HEK293 (cell line): ENCODE data around the gene ZNF688.
"Not testable (repeated sequence)": the region's sequence is repeated elsewhere in the genome, so short reads cannot be mapped to it uniquely, and the experiment has no call there.

ENCODE experiments used
- CTCF ChIA-PET: fragments of 350-600 bp; formaldehyde crosslinking; extraction: SDS; loops from one replicate; lab custom pipeline; 2021; ENCODE audit warnings: antibody characterized with exemption; lab: Yijun Ruan, JAX
- POLR2A ChIA-PET: fragments of 300-600 bp; formaldehyde crosslinking; extraction: SDS; loops from one replicate; lab custom pipeline; 2020; ENCODE audit warnings: antibody characterized with exemption, inconsistent platforms; lab: Yijun Ruan, JAX
- H3K27ac ChIP-seq: fragments of 200-500 bp; sonication (Bioruptor generic); 2 replicates; pipeline ENCODE4 v1.5.1; 2014; ENCODE audit warnings: low read depth, low read length, control low read depth, inconsistent platforms; ENCODE audit errors: extremely low read depth
- H3K36me3 ChIP-seq, 2 experiments: fragments of 200-500 bp in 1 of 2; sonication (Bioruptor generic) in 1 of 2; 1 replicate in 1 of 2; 2 replicates in 1 of 2; pipeline ENCODE4 v1.5.1; 2014 to 2017; ENCODE audit warnings: inconsistent platforms in 2 of 2, low read length in 2 of 2; ENCODE audit not compliant: control insufficient read depth in 2 of 2, insufficient read depth in 1 of 2
- H3K4me1 ChIP-seq: fragments of 200-500 bp; sonication (Bioruptor generic); 2 replicates; pipeline ENCODE4 v1.5.1; 2014; ENCODE audit warnings: mild to moderate bottlenecking, low read length, inconsistent platforms; ENCODE audit not compliant: control insufficient read depth, insufficient read depth
- H3K4me3 ChIP-seq: 2 replicates; pipeline ENCODE4 v1.5.1; 2011; ENCODE audit warnings: low read depth, mild to moderate bottlenecking, control low read depth, low read length, moderate library complexity
- H3K9me3 ChIP-seq: fragments of 200-500 bp; sonication (Bioruptor generic); 2 replicates; pipeline ENCODE4 v1.5.1; 2014; ENCODE audit warnings: low read depth, low read length, inconsistent platforms; ENCODE audit not compliant: control insufficient read depth, insufficient read depth
- OVOL3 ChIP-seq: fragments of 450-650 bp; formaldehyde crosslinking; IDR thresholded peaks from 2 replicates; pipeline ENCODE4 v1.5.1; 2016; ENCODE audit warnings: missing biosample characterization, missing genetic modification characterization
- PATZ1 ChIP-seq: fragments of 450-650 bp; formaldehyde crosslinking; IDR thresholded peaks from 2 replicates; pipeline ENCODE4 v1.5.1; 2016; ENCODE audit warnings: missing biosample characterization, missing genetic modification characterization
- RBAK ChIP-seq: fragments of 450-650 bp; formaldehyde crosslinking; IDR thresholded peaks from 2 replicates; pipeline ENCODE4 v1.5.1; 2016; ENCODE audit warnings: missing biosample characterization, missing genetic modification characterization
- REPIN1 ChIP-seq: fragments of 450-650 bp; formaldehyde crosslinking; IDR thresholded peaks from 2 replicates; pipeline ENCODE4 v1.5.1; 2017; ENCODE audit warnings: missing biosample characterization, missing genetic modification characterization, low read depth
- SCRT2 ChIP-seq: fragments of 450-650 bp; formaldehyde crosslinking; IDR thresholded peaks from 2 replicates; pipeline ENCODE4 v1.5.1; 2016; ENCODE audit warnings: missing biosample characterization, missing genetic modification characterization
- SETDB1 ChIP-seq: IDR thresholded peaks from one replicate; pipeline ENCODE4 v1.6.1; 2017; ENCODE audit warnings: mild to moderate bottlenecking, low read length, moderate library complexity, mixed read lengths; ENCODE audit not compliant: insufficient read length
- SP2 ChIP-seq: fragments of 450-650 bp; formaldehyde crosslinking; IDR thresholded peaks from 2 replicates; pipeline ENCODE4 v1.5.1; 2016; ENCODE audit warnings: missing biosample characterization, missing genetic modification characterization
- ZBTB17 ChIP-seq: fragments of 450-650 bp; formaldehyde crosslinking; IDR thresholded peaks from 2 replicates; pipeline ENCODE4 v1.5.1; 2016; ENCODE audit warnings: missing biosample characterization, missing genetic modification characterization
- ZIC2 ChIP-seq: fragments of 450-650 bp; formaldehyde crosslinking; IDR thresholded peaks from 2 replicates; pipeline ENCODE4 v1.5.1; 2016; ENCODE audit warnings: missing biosample characterization, missing genetic modification characterization
- ZNF350 ChIP-seq: fragments of 450-650 bp; formaldehyde crosslinking; IDR thresholded peaks from 2 replicates; pipeline ENCODE4 v1.5.0; 2017; ENCODE audit warnings: missing biosample characterization, mild to moderate bottlenecking, missing genetic modification characterization
- ZNF398 ChIP-seq: fragments of 450-650 bp; formaldehyde crosslinking; IDR thresholded peaks from 2 replicates; pipeline ENCODE4 v1.5.1; 2017; ENCODE audit warnings: missing biosample characterization, missing genetic modification characterization
- ZNF449 ChIP-seq: fragments of 450-650 bp; formaldehyde crosslinking; IDR thresholded peaks from 2 replicates; pipeline ENCODE4 v1.5.1; 2017; ENCODE audit warnings: missing biosample characterization, mild to moderate bottlenecking, missing genetic modification characterization, moderate library complexity
- ZNF488 ChIP-seq: fragments of 450-650 bp; formaldehyde crosslinking; IDR thresholded peaks from 2 replicates; pipeline ENCODE4 v1.5.1; 2016; ENCODE audit warnings: missing biosample characterization, missing genetic modification characterization
- ZNF560 ChIP-seq: fragments of 450-650 bp; formaldehyde crosslinking; IDR thresholded peaks from 2 replicates; pipeline ENCODE4 v1.5.1; 2017; ENCODE audit warnings: missing biosample characterization, missing genetic modification characterization, borderline replicate concordance
- ZNF629 ChIP-seq: fragments of 450-650 bp; formaldehyde crosslinking; IDR thresholded peaks from 2 replicates; pipeline ENCODE4 v1.5.1; 2017; ENCODE audit warnings: missing biosample characterization, missing genetic modification characterization
- ZNF747 ChIP-seq: fragments of 450-650 bp; formaldehyde crosslinking; IDR thresholded peaks from 2 replicates; pipeline ENCODE4 v1.5.1; 2016; ENCODE audit warnings: missing biosample characterization, missing genetic modification characterization
- ZNF776 ChIP-seq: fragments of 450-650 bp; formaldehyde crosslinking; IDR thresholded peaks from 2 replicates; pipeline ENCODE4 v1.5.0; 2017; ENCODE audit warnings: missing biosample characterization, missing genetic modification characterization, borderline replicate concordance
- ZNF791 ChIP-seq: fragments of 450-650 bp; formaldehyde crosslinking; IDR thresholded peaks from 2 replicates; pipeline ENCODE4 v1.5.1; 2016; ENCODE audit warnings: missing biosample characterization, missing genetic modification characterization
- ZNF843 ChIP-seq: fragments of 450-650 bp; formaldehyde crosslinking; IDR thresholded peaks from 2 replicates; pipeline ENCODE4 v1.5.1; 2016; ENCODE audit warnings: missing biosample characterization, missing genetic modification characterization

The ZNF688 gene

GRCh38 chr16:30523768-30524574, 47.5 kb downstream of the ZNF688 start (continued):
- TF ChIP-seq ZNF398 (tag by site-specific recombination) (peak; percentile 48), ZNF843 (no peak), ZNF747 (tag by site-specific recombination) (no peak), RBAK (tag by site-specific recombination) (no peak), SETDB1 (no peak), ZIC2 (tag by site-specific recombination) (peak; percentile 95), SCRT2 (tag by site-specific recombination) (no peak), REPIN1 (no peak), ZNF629 (no peak), PATZ1 (tag by site-specific recombination) (peak; percentile 56), ZNF488 (tag by site-specific recombination) (no peak), OVOL3 (tag by site-specific recombination) (no peak), ZNF560 (no peak), ZNF776 (tag by site-specific recombination) (no peak), ZNF791 (no peak), ZBTB17 (tag by site-specific recombination) (peak; percentile 17; the same call in 1 of the 2 replicates), ZNF350 (no peak), SP2 (peak; percentile 25; the same call in 1 of the 2 replicates)

GRCh38 chr16:30522702-30523463, 48.6 kb downstream of the ZNF688 start:
- not testable (repeated sequence) for H3K4me3 ChIP-seq, H3K27ac ChIP-seq, H3K4me1 ChIP-seq, H3K9me3 ChIP-seq
- TF ChIP-seq ZNF449 (tag by site-specific recombination): peak; percentile 91
- POLR2A ChIA-PET: interaction anchor here (1.5 kb wide), 1 partner anchor 49 kb away, joined by 4 read pairs; the partner anchor contains the start of gene ZNF688
- CTCF ChIA-PET: interaction anchor here (0.6 to 1.6 kb wide), 2 partner anchors 10 to 73 kb away, joined by 4 read pairs; no protein-coding TSS in a partner anchor
- peaks cover 0 to 14% of the 10 kb centered on the region in 2 experiments; a peak in 1 of 3 replicates for H3K36me3 ChIP-seq
